ENCODE data around the gene CYB561A3. TPM values are rescaled to one million over a fixed set of nuclear protein-coding genes. Genes with fewer than 3 reads are reported as not detected.

The CYB561A3 gene
- total and polyA plus RNA-seq, 4 experiments from 2014 or later: 40.1 to 95.7 (median 45.9) TPM

DNA sequence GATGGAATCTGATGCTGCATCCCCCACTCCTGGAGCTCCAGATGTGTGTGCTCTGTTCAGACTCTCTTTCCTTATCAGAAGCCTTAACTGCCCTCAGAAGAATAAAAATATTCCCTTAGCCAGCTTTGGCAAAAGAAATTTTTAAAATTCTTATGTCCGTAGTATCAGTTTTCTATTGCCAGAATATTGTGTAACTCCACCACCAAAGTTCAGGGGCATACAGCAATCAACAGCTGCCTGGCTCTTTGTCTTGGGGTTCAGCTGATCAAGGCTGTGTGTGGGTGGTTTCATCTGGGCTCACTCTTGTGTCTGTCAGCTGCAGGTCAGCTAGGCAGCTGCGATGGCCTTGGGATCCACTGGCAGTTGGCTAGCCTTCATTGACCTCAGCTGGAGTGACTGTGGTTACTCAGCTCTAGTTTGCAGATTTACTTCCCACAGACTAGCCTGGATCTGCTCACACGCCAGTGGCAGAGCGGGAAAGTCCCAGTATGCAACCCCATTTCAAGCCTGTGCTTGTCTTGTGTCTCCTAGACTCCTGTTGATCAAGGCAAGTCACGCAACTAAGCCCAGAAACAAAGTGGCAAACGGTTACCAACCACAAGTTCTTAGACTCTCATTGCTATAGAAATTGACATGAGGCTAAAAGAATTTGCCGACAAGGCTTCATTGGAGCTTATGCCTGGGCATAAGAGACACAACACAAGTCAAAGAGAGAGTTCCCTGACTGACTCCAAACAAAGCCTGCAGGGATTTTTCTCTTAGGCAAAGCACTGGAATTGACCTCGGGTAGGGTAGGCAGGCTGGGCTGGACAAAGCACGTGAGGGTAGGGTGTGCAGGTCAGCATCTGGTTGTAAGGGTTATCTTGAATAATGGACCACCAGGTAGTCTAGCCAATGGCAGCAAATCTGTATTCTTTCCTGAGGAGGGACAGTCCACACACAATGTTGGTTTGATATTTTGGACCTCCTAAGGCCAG, 8.0 kb upstream of the CYB561A3 start:
- ChIA-PET POLR2A (ENCODE audit: partially characterized antibody) (interaction anchor here (1.1 to 2.2 kb wide), 3 partner anchors 16 to 36 kb away, joined by 4 to 13 read pairs (median 4); partner anchors contain the start of genes DDB1, TKFC and TMEM216), CTCF (ENCODE audit: partially characterized antibody) (interaction anchor here (0.7 to 2.5 kb wide), 3 partner anchors 8 to 34 kb away, joined by 3 to 12 read pairs (median 10); partner anchors contain the start of gene CYB561A3)
- no peak for DNase-seq
- Mint-ChIP-seq H3K27ac (peak overlapping the region in 2 of 7 donors; percentile 0 to 7), H3K36me3 (peaks cover 7 to 42% of the 10 kb centered on the region in 2 donors), H3K9me3 (no peaks in the 10 kb centered on the region), H3K4me3 (no peak overlapping the region), H3K27me3 (no peaks in the 10 kb centered on the region), H3K4me1 (no peaks in the 10 kb centered on the region)
- Histone ChIP-seq H3K36me3 (ENCODE audit: insufficient read depth, low read length) (peaks cover 44% of the 10 kb centered on the region), H3K4me3 (ENCODE audit: low read length in 2 of 2) (no peak overlapping the region), H3K27ac (ENCODE audit: low read depth, low read length) (no peak overlapping the region), H3K9me3 (ENCODE audit: control insufficient read depth in 1 of 2, low read length in 2 of 2) (no peaks in the 10 kb centered on the region), H3K27me3 (ENCODE audit: insufficient read depth, low read length) (no peaks in the 10 kb centered on the region), H3K4me1 (ENCODE audit: insufficient read depth, low read length) (no peaks in the 10 kb centered on the region)
- intact Hi-C loops (cut with micrococcal nuclease): no loop called here

DNA sequence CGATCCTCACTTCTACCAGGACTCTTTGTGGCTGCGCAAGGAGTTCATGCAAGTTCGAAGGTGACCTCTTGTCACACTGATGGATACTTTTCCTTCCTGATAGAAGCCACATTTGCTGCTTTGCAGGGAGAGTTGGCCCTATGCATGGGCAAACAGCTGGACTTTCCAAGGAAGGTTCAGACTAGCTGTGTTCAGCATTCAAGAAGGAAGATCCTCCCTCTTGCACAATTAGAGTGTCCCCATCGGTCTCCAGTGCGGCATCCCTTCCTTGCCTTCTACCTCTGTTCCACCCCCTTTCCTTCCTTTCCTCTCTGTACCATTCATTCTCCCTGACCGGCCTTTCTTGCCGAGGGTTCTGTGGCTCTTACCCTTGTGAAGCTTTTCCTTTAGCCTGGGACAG, 7.0 kb upstream of the CYB561A3 start:
- DNase-seq: no peak
- CTCF ChIA-PET (ENCODE audit: partially characterized antibody): interaction anchor here (2.2 to 4.2 kb wide), 2 partner anchors 17 to 33 kb away, joined by 10 to 23 read pairs; no protein-coding TSS in a partner anchor

DNA sequence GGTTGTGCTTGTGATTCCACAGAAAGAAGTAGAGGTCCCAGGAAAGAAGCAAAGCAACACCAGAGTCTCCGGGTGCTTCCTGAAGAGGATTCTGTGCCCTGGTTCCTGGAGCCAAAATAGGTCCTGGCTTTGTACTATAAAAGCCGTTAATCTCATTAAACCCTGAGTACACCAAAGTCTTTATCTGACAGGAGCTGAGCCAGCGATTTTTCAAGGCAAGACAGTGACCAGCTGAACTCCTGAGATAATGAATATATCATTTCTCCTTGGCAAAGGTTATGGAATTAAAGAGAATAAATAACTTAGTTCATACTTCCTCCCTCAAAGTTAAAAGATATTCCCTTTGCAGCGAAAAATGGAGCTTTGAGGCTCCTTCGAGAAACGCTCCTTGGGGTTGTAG, 5.7 kb upstream of the CYB561A3 start:
- Histone ChIP-seq H3K27ac (ENCODE audit: low read depth, low read length) (no peak overlapping the region), H3K9me3 (ENCODE audit: control insufficient read depth in 1 of 2, low read length in 2 of 2) (no peaks in the 10 kb centered on the region), H3K4me3 (ENCODE audit: low read length in 2 of 2) (no peak overlapping the region), H3K36me3 (ENCODE audit: insufficient read depth, low read length) (peaks cover 53% of the 10 kb centered on the region), H3K27me3 (ENCODE audit: insufficient read depth, low read length) (no peaks in the 10 kb centered on the region), H3K4me1 (ENCODE audit: insufficient read depth, low read length) (peaks cover 14% of the 10 kb centered on the region)
- Mint-ChIP-seq H3K4me1 (peaks cover 9 to 17% (median 13%) of the 10 kb centered on the region in 4 donors), H3K4me3 (no peak overlapping the region), H3K9me3 (no peaks in the 10 kb centered on the region), H3K27me3 (no peaks in the 10 kb centered on the region), H3K27ac (no peak overlapping the region), H3K36me3 (peaks cover 7 to 61% of the 10 kb centered on the region in 2 donors)
- ChIA-PET CTCF (ENCODE audit: partially characterized antibody) (interaction anchor here (1.1 to 4.2 kb wide), 3 partner anchors 18 to 36 kb away, joined by 5 to 23 read pairs (median 5); no protein-coding TSS in a partner anchor), POLR2A (ENCODE audit: partially characterized antibody) (interaction anchor here (0.9 to 1.1 kb wide), 2 partner anchors 34 to 62 kb away, joined by 3 to 4 read pairs; partner anchors contain the start of genes CPSF7 and SDHAF2)
- intact Hi-C loops (cut with micrococcal nuclease): no loop called here
- DNase-seq: no peak

More for the DNA sequence above, 7.0 kb upstream of the CYB561A3 start:
- peaks cover 7 to 52% of the 10 kb centered on the region in 2 donors for H3K36me3 Mint-ChIP-seq
- no peaks in the 10 kb centered on the region for H3K27me3 Mint-ChIP-seq
- peaks cover 53% of the 10 kb centered on the region for H3K36me3 ChIP-seq (ENCODE audit: insufficient read depth, low read length)
- POLR2A ChIA-PET (ENCODE audit: partially characterized antibody): interaction anchor here (2.2 kb wide), 1 partner anchor 23 kb away, joined by 13 read pairs; the partner anchor contains the start of gene TMEM216
- H3K9me3 ChIP-seq (ENCODE audit: control insufficient read depth in 1 of 2, low read length in 2 of 2): no peaks in the 10 kb centered on the region
- H3K27ac ChIP-seq (ENCODE audit: low read depth, low read length): no peak overlapping the region
- no peak overlapping the region for H3K4me3 Mint-ChIP-seq
- no peaks in the 10 kb centered on the region for H3K27me3 ChIP-seq (ENCODE audit: insufficient read depth, low read length)
- peaks cover 3% of the 10 kb centered on the region for H3K4me1 ChIP-seq (ENCODE audit: insufficient read depth, low read length)
- no peak overlapping the region for H3K4me3 ChIP-seq (ENCODE audit: low read length in 2 of 2)
- intact Hi-C loops (cut with micrococcal nuclease): no loop called here
- peak overlapping the region in 1 of 7 donors; percentile 57 for H3K27ac Mint-ChIP-seq
- no peaks in the 10 kb centered on the region for H3K9me3 Mint-ChIP-seq
- H3K4me1 Mint-ChIP-seq: peaks cover 2 to 4% (median 3%) of the 10 kb centered on the region in 4 donors

DNA sequence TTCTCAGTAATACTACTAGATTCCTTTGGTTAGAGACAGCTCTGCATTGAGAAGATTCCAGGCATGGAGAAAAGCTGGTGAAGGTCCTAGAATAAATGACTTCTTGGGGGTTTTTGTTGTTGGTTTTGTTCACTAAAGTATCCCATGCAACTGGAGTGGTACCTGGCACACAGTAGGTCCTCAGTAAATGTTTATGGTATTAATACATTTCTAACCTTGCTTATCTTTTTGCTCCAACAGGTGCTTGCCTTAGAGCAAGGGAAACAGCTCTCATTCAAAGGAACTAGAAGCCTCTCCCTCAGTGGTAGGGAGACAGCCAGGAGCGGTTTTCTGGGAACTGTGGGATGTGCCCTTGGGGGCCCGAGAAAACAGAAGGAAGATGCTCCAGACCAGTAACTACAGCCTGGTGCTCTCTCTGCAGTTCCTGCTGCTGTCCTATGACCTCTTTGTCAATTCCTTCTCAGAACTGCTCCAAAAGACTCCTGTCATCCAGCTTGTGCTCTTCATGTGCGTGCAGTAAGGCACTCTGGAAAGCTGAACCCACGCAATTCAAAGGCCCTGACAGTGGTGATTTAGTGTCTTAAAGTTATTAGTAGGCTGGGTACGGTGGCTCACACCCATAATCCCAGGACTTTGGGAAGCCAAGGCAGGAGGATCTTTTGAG, 2.5 kb upstream of the CYB561A3 start:
- CTCF ChIA-PET (ENCODE audit: partially characterized antibody): interaction anchor here (1.5 to 7.1 kb wide), 6 partner anchors 18 to 71 kb away, joined by 3 to 92 read pairs (median 20); partner anchors contain the start of genes DDB1 and TKFC
- no peak overlapping the region for H3K4me3 ChIP-seq (ENCODE audit: low read length in 2 of 2)
- no peaks in the 10 kb centered on the region for H3K9me3 ChIP-seq (ENCODE audit: control insufficient read depth in 1 of 2, low read length in 2 of 2)
- Mint-ChIP-seq H3K4me1 (peaks cover 18 to 46% (median 30%) of the 10 kb centered on the region in 4 donors), H3K36me3 (peaks cover 7 to 56% of the 10 kb centered on the region in 2 donors), H3K27ac (peak overlapping the region in 5 of 7 donors; percentile 49 to 99 (median 92)), H3K4me3 (peak overlapping the region in 6 of 8 donors; percentile 48 to 100 (median 94)), H3K9me3 (peaks cover 0 to 3% (median 0%) of the 10 kb centered on the region in 8 donors), H3K27me3 (no peaks in the 10 kb centered on the region)
- peaks cover 27% of the 10 kb centered on the region for H3K4me1 ChIP-seq (ENCODE audit: insufficient read depth, low read length)
- H3K36me3 ChIP-seq (ENCODE audit: insufficient read depth, low read length): peaks cover 42% of the 10 kb centered on the region
- H3K27me3 ChIP-seq (ENCODE audit: insufficient read depth, low read length): no peaks in the 10 kb centered on the region
- POLR2A ChIA-PET (ENCODE audit: partially characterized antibody): interaction anchor here (0.5 to 6.3 kb wide), 3 partner anchors 31 to 449 kb away, joined by 4 to 97 read pairs (median 5); partner anchors contain the start of genes CPSF7, DDB1, SDHAF2 and TKFC
- no peak overlapping the region for H3K27ac ChIP-seq (ENCODE audit: low read depth, low read length)
- intact Hi-C loops (cut with micrococcal nuclease): no loop called here
- no peak for DNase-seq

DNA sequence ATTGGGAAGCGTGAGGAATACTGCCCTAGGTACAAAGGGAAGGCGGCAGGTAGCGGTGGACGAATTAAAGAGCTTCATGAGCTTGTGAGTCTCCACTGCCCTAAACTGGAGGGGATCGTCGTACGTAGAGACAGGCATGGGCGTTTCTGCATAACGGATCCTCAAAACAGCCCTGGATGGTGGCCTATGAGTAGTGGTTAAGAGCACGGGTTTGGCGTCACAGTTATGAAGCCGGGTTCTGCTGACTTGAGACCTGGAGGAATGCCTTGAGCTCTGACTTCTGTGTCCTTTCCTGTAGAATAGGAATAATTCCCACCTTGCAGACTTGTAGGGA, 827 bp upstream of the CYB561A3 start:
- H3K27me3 Mint-ChIP-seq: no peaks in the 10 kb centered on the region
- peak overlapping the region; percentile 93 to 100 (median 98) for H3K4me3 Mint-ChIP-seq
- CTCF ChIA-PET (ENCODE audit: partially characterized antibody): interaction anchor here (1.0 to 7.1 kb wide), 10 partner anchors 14 to 73 kb away, joined by 3 to 92 read pairs (median 6); partner anchors contain the start of genes DDB1, TKFC and TMEM216
- peak overlapping the region; percentile 92 to 100 (median 99) for H3K27ac Mint-ChIP-seq
- Histone ChIP-seq H3K27ac (ENCODE audit: low read depth, low read length) (peak overlapping the region; percentile 95), H3K36me3 (ENCODE audit: insufficient read depth, low read length) (peaks cover 29% of the 10 kb centered on the region), H3K4me1 (ENCODE audit: insufficient read depth, low read length) (peaks cover 27% of the 10 kb centered on the region), H3K27me3 (ENCODE audit: insufficient read depth, low read length) (no peaks in the 10 kb centered on the region), H3K9me3 (ENCODE audit: control insufficient read depth in 1 of 2, low read length in 2 of 2) (no peaks in the 10 kb centered on the region), H3K4me3 (ENCODE audit: low read length in 2 of 2) (peak overlapping the region; percentile 87 to 95)
- intact Hi-C loops (cut with micrococcal nuclease): loop anchor here (1.0 to 2.0 kb wide), 3 partner anchors 29 to 68 kb away; partner anchors contain the start of genes DDB1, SDHAF2, TKFC and TMEM216
- peaks cover 21 to 50% (median 32%) of the 10 kb centered on the region in 4 donors for H3K4me1 Mint-ChIP-seq
- peak in 4 of 5 donors; percentile 56 to 74 (median 60) for DNase-seq
- peaks cover 4 to 42% of the 10 kb centered on the region in 2 donors for H3K36me3 Mint-ChIP-seq
- H3K9me3 Mint-ChIP-seq: peaks cover 0 to 3% (median 0%) of the 10 kb centered on the region in 8 donors
- POLR2A ChIA-PET (ENCODE audit: partially characterized antibody): interaction anchor here (0.6 to 6.3 kb wide), 22 partner anchors 9 to 1479 kb away, joined by 3 to 97 read pairs (median 6); partner anchors contain the start of genes CPSF7, DDB1, EEF1G and HNRNPUL2

DNA sequence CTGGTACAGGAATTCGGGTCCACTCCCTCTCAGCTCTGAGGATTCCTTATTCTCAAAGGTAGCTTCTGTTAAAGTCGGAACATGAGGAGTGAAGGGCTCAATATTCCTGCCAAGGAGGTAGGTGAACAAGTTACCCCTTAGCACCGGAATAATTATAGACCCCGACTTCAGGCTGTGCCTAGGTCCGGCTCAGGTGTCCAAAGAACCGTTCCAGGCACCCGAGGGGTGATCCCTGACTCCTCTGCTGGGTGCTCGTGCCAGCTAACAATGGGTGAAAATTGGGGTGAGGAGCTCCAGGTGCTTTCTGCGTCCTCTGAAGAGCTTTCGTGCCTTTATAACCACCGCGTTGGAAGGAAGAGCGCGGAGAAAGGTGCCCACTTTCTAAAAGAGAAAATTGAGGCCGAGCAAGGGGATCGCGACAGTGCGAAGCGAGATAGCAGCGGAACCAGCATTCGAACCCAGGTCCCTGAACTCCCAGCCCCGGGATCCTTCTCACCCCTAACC, 393 bp downstream of the CYB561A3 start:
- H3K27me3 Mint-ChIP-seq: no peaks in the 10 kb centered on the region
- Histone ChIP-seq H3K4me3 (ENCODE audit: low read length in 2 of 2) (peak overlapping the region; percentile 87 to 95), H3K27ac (ENCODE audit: low read depth, low read length) (peak overlapping the region; percentile 95), H3K36me3 (ENCODE audit: insufficient read depth, low read length) (peaks cover 17% of the 10 kb centered on the region), H3K4me1 (ENCODE audit: insufficient read depth, low read length) (peaks cover 27% of the 10 kb centered on the region), H3K9me3 (ENCODE audit: control insufficient read depth in 1 of 2, low read length in 2 of 2) (no peaks in the 10 kb centered on the region), H3K27me3 (ENCODE audit: insufficient read depth, low read length) (no peaks in the 10 kb centered on the region)
- ChIA-PET CTCF (ENCODE audit: partially characterized antibody) (interaction anchor here (1.4 to 7.1 kb wide), 6 partner anchors 9 to 74 kb away, joined by 3 to 92 read pairs (median 14); partner anchors contain the start of genes DDB1, TKFC and TMEM216), POLR2A (ENCODE audit: partially characterized antibody) (interaction anchor here (1.0 to 6.3 kb wide), 17 partner anchors 9 to 1480 kb away, joined by 3 to 97 read pairs (median 7); partner anchors contain the start of genes CD6, CPSF7, DDB1 and EEF1G)
- H3K9me3 Mint-ChIP-seq: peaks cover 0 to 3% (median 0%) of the 10 kb centered on the region in 8 donors
- peak overlapping the region; percentile 93 to 100 (median 98) for H3K4me3 Mint-ChIP-seq
- DNase-seq: no peak
- H3K27ac Mint-ChIP-seq: peak overlapping the region; percentile 92 to 100 (median 99)
- peaks cover 0 to 36% of the 10 kb centered on the region in 2 donors for H3K36me3 Mint-ChIP-seq
- H3K4me1 Mint-ChIP-seq: peaks cover 23 to 51% (median 35%) of the 10 kb centered on the region in 4 donors
- intact Hi-C loops (cut with micrococcal nuclease): no loop called here

All from CD4-positive, alpha-beta memory T cell (primary cell).